DMS53 treated with DMSO at 0.1 percent for 48 hours (cell line): ENCODE results near the gene LRRIQ3.
"Not testable (repeated sequence)": the region's sequence is repeated elsewhere in the genome, so short reads cannot be mapped to it uniquely, and the experiment has no call there.

ENCODE experiments used
- DNase-seq: peaks from one replicate; lab custom pipeline; 2025; ENCODE audit not compliant: unreplicated experiment; lab: John Stamatoyannopoulos, UW

The LRRIQ3 gene, protein sequence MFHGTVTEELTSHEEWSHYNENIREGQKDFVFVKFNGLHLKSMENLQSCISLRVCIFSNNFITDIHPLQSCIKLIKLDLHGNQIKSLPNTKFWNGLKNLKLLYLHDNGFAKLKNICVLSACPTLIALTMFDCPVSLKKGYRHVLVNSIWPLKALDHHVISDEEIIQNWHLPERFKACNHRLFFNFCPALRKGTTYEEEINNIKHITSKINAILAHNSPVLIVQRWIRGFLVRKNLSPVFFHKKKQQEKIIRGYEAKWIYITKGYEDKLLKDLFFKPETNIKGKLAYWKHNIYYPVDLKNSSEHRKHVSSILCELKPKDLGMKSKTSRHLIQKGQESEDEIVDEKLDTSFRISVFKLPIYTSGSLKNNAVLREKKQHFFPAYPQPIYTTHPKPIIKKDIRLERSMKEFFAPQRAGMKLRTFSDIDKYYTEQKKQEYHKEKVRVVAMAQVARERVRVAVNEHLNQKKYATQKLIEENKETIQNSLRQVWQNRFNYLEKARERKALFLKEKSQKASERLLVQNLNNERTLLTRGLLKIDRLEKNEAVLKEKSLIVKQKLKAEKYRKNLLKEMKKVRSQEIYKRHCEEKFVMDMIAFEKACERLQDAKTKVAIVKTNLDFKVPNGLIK

DNA sequence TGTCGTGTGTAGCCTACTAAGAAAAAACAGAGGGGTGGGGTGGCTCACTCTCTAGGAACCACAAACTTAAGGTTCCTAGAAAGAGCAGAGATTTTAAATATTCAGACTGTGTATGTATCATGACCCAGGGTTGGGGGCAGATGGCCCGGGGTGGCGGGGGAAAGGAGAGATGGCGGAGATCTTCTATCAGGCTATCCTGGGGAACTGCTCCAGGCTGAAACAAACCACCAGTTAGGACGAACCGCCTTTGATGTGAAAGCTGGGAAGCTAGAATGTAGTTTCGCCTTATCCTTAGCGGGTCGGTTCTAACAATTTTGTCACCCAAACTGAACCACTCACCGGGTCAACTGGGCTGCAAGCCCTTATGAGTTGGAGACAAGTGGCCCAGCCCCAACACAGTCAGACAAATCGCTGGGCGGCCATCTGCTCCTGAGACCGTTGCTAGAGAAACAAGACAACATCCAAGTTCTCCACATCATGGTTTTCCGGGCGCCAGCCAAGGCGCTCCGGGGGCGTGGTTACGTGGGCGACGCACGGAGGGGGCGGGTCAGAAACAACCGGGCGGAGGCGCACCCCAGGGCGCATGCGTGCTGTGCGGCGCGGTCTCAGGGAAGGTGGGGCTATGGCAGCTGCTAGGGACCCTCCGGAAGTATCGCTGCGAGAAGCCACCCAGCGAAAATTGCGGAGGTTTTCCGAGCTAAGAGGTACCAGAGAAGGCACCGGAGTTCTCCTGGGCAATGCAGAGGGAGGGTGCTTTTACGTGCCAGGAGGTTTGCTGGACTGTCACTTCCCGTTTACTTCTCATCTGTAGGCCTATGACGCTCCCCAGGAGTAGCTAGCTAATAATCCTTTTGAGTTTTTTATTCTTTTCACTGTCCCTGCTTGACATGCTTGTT lies at the start of gene LRRIQ3, which contains the start of gene FPGT:
LRRIQ3 (minus strand) TSS at position 520 of the 896 bp plus-strand sequence. CDS start 14,492 bp downstream, outside the sequence.
FPGT (plus strand) TSS at position 586 of the 896 bp plus-strand sequence; CDS start at position 623, 37 bp downstream.
- DNase-seq: peak; percentile 97

DNA sequence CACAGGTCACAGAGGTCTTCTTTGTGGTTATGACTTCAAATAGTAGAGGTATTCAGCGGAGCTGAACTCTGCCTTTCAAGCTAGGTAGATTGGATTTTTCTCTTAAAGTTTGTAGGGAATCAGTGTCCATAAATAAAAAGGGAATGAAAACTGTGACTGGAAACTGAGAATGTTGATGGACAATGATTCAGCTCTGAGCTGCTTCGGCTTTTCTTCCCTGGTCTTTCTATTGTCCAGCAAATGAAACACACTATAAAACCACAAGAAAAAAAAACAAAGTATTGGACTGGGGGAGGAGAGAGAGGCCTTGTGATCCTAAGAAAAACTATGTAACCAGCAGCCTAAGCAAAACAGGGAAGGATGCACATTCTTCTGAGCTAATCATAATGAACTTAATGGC lies 48.3 kb upstream of the LRRIQ3 start:
- DNase-seq: no peak

DNA sequence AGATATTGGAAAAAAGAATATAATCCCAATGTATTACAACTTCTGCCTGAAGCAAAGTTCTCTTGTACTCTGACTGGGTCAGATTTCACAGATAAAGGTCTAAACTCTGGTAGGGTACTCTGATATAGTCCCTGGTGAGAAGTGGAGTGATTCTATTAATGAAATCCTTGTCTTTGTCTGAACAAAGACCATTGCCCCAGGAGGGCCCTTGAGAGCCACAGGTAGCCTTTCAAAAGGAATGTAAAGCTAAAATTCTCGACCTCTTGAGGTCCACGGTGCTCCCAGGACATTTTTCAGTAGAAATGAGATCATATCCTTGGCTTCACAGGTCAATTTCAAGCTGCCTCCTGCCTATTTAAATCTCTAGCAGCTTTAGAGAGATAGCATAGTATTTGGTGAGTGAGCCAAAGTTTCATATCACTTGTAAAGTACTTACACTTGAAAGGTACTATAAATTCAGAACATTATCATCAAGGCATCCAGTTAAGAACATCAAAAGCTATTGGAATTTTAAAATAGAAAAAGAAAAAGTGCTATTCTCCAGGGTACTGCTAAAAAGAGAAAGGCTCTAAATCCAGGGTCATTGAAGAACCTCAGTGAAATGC lies 47.3 kb upstream of the LRRIQ3 start:
- DNase-seq: no peak

DNA sequence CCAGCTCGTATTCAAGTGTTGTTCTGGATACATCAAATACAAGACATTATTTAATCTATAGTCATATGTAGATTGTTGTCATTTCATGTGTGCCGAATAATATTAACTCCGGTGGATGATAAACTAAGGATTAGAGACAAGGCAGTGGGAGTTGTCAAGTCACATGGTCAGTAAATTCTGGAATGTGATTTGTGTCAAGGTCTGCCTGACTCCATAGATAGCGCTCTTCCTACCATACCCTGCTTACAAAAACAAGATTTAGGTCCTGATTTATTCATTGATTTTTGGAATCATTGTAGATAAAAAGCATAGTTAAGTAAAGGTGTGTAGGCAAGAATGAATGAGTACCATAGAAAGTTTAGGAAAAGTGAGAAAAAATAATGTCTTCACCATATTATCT lies 39.8 kb upstream of the LRRIQ3 start:
- no peak for DNase-seq

DNA sequence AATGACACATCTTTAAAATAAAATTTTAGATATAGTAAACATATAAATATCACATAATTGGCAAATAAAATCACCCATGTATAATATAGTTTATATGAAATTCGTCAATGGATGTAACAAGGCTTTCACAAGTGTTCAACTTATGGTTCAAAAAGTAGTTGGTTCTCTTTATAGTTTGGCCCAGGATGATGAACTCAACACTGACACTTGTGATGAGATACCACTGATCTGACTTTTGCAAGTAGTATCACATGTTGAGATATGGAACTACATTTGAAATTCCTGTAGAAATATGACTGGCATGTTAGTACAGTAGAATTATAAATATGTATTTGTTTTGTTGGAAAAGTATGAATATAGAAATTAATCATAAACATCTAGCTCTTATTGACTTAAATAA lies 39.1 kb upstream of the LRRIQ3 start:
- DNase-seq: no peak

DNA sequence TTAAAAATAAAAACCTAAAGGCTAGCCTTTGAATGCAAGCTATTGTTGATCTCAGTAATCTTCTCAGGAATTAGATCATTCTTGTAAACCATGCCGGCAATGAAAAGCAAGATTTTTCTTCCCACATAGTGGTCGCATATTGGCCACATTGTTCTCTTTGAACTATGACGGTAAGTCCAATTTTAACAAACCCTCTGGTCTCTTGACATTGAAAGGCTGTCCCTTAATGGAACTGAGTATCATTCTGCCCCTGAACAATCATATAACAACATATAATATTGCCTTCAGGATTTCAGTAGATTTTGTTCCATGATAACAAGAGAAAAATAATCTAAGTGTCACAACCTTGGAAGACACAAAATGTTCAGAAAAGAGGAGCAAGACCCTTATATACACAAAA lies 38.5 kb upstream of the LRRIQ3 start:
- no peak for DNase-seq

DNA sequence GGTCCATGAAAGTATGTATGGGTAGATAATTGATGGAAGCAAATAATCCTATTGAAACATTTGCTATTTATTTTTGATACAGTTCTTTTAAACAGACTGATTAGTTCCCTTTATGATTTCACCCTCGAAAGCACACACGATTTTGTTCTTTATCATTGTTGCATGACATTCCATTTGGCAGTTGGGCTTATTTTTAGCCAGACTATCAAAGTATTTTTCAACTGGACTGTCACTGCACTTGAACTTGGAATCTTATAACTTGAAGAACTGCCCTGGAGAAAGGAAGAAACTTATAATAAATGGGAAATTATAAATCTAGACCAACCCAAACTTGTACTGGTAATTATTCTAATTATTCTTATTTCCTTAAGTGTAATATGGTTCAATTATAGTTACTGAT lies 37.2 kb upstream of the LRRIQ3 start, which contains the start of gene TNNI3K:
TNNI3K (plus strand) TSS at position 235 of the 400 bp plus-strand sequence; CDS start at position 300, 65 bp downstream.
- DNase-seq: no peak

DNA sequence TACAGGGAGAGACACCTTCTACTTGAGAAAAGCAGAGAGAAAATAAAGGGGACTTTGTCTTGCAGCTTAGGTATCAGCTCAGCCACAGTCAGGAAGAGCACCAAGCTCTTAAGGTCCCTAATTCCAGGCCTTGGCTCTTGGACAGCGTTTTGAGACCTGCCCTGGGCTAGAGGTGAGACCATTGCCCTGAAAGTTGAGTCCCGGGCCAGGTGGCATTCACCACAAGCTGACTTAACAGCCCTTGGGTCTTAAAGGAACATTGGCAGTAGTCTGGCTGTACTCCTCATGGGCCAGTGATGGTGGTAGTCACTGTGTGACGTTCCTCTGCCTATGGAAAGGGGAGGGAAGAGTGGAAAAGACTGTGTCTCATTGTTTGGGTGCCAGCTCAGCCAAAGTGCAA lies 25.5 kb upstream of the LRRIQ3 start:
- DNase-seq: no peak

DNA sequence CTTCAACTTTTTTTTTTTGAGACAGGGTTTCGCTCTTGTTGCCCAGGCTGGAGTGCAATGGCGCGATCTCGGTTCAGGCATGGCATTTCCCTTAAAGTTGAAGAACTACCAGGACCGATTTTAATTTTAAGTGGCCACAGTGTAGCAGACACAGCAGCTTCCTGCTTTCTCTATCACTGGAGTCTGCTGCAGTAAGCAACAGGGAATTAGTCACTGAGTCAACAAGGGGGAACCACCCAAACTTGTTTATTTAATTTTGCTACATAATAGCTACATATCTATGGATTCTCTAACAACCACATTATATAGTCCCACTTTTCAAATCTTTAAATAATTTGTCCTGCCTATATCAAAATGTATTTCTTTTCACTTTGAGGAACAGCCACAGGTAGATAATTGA lies 24.7 kb upstream of the LRRIQ3 start:
- peak; percentile 72 for DNase-seq

DNA sequence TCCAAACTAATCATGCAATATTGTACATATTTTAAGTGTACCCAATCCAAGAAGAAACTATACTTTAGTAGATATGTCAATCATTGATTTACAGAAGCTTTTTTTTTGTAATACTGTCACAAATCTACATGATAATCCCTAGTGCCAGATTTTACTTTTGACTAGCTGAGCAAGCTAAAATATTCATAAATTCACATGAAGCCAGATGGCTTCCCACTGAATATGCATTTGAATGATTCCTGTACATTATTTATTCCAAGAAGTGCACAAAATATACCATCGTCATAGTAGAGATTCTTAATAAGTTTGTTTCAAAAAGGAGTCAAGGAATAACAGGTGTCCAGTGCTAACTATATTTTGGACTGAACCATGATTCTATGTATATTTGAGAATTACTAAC lies 17.3 kb upstream of the LRRIQ3 start:
- no peak for DNase-seq

DNA sequence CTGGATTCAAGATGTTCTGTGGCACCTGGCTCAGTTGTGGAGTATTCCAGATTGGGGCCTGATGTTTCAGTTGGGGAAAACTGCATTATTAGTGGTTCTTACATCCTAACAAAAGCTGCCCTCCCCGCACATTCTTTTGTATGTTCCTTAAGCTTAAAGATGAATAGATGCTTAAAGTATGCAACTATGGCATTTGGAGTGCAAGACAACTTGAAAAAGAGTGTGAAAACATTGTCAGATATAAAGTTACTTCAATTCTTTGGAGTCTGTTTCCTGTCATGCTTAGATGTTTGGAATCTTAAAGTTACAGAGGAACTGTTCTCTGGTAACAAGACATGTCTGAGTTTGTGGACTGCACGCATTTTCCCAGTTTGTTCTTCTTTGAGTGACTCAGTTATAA lies 7.3 kb upstream of the LRRIQ3 start:
- DNase-seq: no peak

DNA sequence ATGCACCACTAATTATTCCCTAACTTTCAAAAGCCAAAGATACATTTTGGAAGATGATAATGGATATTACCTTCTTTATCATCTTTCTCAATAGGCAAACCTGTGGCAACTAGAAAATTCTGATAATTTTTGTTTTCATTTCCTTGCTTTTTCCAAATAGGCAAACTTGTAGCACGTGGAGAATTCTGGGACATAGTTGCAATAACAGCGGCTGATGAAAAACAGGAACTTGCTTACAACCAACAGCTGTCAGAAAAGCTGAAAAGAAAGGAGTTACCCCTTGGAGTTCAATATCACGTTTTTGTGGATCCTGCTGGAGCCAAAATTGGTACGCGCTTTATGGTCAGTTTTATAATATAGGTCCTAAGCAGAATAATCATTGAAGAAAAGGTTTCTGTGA lies 1.5 kb upstream of the LRRIQ3 start:
- no peak for DNase-seq

DNA sequence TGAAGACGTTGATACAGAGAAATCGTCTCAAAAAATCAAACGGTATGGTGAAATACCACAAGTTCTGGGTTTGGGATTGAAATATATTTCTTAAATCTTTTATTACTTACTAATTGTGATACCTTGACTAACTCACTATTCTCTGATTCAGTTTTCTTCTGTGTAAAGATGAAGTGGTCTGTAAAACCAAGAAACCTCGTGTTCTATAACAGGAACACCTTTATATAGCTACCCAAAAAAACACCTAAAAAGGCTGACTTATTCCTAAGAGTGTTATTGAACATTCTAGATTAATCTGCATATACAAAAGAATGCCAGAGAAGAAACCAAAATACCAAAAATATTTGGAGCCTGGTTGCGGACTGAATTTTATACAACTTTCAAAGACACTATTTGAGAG lies 721 bp downstream of the LRRIQ3 start:
- no peak for DNase-seq

DNA sequence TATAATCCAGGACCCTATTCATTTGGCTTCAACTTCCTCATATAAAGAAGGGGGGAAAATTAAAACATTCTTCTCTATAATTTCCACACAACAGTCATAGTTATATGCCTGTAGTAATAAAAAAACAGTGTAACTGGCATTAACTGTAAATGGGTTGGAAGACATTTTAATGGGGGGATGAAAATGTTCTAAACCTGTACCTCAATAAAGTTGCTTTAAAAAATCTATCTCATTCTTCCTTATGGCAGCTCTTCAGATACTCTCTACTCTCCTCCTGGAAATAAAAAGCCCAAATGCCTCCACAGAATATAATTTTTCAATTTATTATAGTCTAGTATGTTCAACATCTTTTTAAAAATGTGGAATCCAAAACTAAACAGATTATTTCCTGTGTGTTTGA lies 2.6 kb downstream of the LRRIQ3 start:
- DNase-seq: no peak

DNA sequence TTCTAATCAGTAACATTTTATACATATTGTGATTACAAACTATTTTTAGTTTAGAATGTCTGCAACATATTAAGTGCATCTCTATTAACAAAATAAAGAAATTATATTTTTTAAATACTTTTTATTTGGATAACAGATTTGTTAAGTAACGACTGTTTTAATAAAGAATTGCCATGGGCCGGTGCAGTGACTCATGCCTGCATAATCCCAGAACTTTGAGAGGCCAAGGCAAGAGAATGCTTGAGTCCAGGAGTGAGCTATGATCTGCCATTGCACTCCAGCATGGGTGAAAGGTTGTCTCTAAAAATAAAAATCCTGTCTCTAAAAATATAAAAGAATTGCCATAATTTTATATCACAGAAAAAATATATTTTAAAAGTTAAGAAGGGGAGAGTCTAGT lies 4.1 kb downstream of the LRRIQ3 start:
- no peak for DNase-seq

DNA sequence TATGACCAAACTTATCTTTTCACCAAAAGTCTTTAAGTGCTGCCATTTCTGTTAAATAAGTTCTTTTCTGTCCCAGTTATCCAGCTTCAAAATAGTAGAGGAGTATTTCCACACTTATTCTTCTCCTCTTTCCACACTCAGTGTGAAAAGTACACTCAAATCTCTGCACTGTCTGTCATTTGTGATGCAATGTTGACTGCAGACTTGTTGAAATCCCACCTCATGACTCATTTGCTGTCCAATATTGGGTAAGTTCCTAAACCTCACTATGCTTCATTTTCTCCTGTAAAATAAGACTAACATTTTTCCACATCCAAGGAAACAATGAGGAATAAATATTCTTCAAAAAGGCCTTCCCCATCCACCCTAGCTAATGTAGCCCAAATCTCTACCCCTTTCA lies 17.5 kb downstream of the LRRIQ3 start:
- DNase-seq: no peak

DNA sequence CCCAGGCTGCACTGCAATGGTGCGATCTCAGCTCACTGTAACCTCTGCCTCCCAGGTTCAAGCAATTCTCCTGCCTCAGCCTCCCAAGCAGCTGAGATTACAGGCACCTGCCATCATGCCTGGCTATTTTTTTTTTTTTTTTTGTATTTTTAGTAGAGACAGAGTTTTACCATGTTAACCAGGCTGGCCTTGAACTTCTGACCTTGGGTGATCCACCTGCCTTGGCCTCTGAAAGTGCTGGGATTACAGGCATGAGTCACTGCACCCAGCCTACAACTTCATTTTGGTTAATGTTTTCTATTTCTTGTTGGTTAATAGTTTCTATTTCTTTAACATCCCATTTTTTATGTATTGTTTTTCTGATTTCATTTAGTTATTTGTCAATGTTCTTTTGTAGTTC lies 23.6 kb downstream of the LRRIQ3 start:
- DNase-seq: not testable (repeated sequence)

DNA sequence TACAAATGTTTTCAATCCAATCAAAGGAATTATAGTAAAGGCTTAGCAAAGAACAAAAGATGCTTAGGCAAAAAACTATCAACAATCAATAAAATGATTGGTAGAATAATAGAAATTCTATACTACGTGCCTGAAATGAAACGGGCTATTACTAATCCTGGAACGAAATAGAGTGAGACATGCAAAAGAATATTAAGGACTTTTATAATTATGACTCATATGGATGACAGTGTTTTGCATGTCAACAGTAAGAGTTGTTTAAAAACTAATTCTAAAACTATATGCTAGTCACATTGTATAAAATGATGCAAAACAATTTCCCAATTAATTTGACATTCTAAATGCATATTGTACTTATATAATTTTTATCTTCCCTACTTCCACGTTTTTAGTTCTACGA lies 35.6 kb downstream of the LRRIQ3 start:
- no peak for DNase-seq

DNA sequence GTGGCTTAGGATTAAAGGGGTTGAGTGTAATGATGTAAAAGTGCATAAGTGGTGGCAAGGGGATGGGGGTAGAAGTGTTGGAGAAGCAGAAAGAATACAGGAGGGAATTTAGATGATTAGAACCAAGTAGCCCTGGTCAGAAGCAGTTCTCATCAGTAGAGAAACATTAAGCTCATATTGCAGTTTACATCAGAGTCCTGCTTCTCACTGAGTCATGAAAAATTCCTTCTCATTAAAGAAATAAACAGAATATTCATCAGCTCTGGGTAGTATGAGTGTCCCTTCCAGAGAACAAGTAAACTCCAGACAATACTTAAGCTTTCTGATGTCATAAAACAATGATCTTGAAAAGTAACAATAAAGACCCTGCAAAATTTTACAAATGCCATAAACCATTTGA lies 36.5 kb downstream of the LRRIQ3 start:
- no peak for DNase-seq

DNA sequence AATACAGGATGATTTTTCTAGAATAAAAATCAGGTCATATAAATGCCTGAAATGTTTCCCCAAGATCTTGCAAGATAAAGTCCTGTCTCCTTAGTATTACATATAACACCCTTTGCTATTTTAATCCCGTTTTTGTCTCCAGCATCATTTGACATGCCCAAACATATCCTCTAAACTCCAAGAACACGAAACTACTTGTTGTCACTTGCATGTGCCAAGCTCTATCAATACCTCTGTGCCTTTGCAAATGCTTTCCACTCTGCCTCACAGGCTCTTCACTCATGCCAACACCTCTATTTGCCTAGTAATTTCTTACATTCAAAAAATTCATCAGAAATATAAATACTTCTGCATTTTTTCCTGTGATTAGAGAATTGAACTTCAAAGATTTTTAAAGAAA lies 37.9 kb downstream of the LRRIQ3 start:
- DNase-seq: no peak

DNA sequence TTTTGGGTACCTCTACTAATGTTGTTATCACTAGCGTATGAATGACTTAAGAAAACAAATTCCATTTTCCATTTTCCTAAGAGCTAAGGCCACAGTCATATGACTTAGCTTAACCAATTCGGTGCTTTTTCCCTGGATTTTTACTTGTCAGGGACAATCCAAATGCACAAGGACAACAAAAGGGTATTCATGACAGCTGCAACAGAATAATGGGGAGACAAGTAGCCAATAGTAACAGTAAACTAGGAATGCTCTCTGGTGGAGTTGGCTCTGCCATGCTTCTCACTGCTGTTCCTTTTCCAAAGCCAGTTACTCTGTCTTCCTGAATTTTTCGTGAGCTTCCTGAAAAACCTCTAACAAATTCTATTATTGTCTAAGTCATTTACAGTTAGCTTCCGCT lies 52.9 kb downstream of the LRRIQ3 start:
- DNase-seq: no peak
